GM19099 (cell line): ENCODE results near the gene HLA-B.

ENCODE experiments used
- POLR2A ChIP-seq: IDR thresholded peaks from 3 replicates; pipeline ENCODE4 v1.6.1; 2011; ENCODE audit warnings: low read depth; ENCODE audit not compliant: insufficient read length; ENCODE audit errors: extremely low read depth

HLA-B gene

GRCh38 chr6:31354864-31355582 is 2.0 kb downstream of the HLA-B start:
- TF ChIP-seq POLR2A: no peak

DNA sequence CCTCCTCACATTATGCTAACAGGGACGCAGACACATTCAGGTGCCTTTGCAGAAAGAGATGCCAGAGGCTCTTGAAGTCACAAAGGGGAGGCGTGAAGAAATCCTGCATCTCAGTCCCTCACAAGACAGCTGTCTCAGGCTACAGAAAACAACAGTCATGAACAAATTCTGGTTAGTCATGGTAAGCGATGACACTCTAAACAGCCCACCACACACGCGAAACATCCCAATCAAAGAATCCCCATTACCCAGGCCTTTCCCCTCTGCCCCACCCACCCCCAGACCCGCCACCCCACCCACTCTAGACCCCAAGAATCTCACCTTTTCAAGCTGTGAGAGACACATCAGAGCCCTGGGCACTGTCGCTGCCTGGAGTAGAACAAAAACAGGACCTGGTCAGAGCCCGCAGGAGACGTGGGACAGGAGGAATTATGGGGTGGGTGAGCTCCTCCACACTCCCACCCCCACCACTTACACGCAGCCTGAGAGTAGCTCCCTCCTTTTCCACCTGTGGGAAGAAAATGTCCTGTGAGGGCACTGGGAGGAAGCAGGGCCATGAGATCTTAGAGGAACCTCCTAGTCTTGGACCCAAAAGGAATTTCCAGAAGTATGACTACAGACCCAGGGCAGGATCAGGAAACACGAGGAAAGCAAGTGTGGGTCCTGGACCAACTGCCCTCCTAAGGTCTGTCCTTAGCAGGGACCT is 2.7 kb downstream of the HLA-B start:
- no peak for TF ChIP-seq POLR2A

DNA sequence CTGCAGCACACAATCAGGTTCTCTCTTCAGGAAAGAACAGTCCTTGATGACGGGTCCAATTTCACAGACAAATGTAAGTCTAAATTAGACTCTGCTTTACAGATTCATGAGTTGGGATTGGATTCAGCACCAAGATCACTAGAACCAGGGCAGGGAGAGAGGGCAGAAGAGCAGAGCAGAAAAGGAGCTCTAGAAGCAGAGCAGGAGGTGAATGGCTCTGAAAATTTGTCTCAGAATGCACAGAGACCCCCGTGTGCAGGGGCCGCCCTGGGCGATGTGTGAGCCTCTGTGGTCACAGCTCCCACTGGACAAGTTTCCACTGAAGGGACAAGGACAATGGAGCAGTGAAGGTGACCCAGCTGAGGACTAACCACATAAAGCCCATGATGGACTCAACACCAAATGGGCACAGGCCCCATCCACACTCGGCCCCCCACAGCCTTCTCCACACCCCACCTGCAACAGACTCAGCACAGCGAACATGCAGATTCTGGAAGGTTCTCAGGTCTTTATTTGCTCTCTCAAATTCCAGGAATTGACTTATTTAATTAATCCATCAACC is 3.5 kb downstream of the HLA-B start:
- TF ChIP-seq POLR2A: no peak

DNA sequence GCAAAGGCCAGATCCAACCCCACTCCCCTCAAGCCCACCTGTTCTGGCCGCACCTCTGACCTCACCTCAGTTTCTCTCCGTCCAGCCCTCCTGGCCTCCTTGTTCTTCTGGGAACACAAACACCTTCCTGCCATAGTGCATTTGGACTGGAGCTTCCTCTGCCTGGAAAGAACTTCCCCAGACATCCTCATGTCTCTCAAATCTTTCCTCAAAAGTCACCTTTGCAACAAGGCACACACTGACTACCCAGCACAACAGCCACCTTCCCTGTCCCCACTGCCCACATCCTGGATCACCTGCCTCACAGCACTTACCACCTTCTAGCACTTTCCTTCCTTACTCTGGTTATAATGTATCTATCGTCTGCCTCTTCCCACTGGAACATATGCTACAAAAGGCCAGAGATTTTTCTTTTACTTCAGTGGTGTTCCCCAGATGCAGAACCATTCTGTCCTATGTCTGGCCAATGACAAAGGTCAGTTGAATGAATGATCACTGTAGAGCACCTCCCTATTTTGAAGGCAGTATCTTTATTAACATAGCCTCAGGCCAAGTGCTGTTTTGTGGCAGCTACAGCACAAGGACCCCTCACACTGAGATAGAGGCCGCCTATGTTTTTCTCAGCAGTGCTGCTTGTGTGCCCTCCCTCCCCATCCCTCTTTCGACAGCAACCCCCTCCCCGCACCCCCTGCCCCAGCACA is 4.1 kb downstream of the HLA-B start:
- TF ChIP-seq POLR2A: peak; percentile 63

GRCh38 chr6:31352310-31352682 is 4.7 kb downstream of the HLA-B start:
- TF ChIP-seq POLR2A: no peak

- TF ChIP-seq POLR2A: peak; percentile 29
These were observed 5.3 kb downstream of the HLA-B start for GRCh38 chr6:31351401-31352309.

- peak; percentile 11 for TF ChIP-seq POLR2A
These were observed 6.0 kb downstream of the HLA-B start for GRCh38 chr6:31351033-31351380.

DNA sequence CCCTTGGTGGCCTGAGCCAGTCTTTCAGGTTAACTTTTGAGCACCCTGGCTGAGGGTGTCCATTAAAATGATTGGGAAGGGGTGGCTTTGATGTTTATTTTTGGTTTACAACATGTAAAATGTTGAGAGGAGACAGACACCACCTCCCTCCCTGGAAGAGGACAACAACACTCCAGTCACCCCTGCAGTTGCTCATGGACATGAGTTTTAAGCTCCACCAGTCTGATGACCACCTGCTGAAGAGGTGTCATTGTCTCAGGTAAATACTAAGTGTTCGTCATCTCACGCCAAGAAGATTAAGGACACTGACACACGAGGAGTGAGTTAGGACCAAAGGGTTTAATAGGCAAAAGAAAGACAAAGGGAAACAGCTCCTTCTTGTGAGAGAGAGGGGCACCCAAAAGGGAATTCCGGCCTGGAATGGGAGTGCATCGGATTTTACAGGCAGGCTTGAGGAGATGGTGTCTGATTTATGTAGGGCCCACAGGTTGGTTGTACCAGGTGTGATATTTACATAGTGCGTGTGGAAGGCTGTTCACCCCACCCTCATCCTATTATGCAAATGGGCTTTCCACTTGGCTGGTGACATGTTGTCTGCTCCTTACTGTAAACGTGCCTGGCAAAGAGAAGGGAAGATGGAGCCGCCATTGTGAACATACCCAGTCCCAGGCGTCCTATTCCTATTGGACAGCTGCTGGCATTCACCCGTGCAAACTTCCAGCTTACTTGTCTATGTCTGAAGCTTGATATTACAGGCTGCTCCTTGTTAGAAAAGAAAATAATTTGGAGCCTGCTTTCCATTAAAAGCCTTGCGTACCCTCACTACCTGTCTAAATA is 6.6 kb downstream of the HLA-B start:
- no peak for TF ChIP-seq POLR2A

DNA sequence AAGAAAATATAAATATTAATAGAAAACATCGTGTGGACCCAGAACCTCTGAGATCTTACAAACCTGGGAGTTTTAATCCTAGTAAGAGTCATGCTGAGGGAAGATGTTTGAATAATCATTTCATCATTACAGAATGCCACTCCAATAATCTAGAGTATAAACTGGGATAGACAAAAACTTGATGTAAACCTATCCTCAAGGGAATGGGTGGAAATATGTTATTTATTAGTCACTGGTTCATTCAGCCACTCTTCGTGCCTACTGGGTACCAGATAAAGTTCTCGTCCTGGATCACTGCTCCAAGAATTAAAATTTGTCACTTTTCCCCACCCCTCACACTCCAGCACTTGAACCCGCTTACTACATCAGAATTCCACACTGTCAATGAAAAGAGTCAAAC is 7.7 kb downstream of the HLA-B start:
- no peak for TF ChIP-seq POLR2A

- TF ChIP-seq POLR2A: no peak
These were observed 11.8 kb downstream of the HLA-B start for GRCh38 chr6:31345026-31345730.

DNA sequence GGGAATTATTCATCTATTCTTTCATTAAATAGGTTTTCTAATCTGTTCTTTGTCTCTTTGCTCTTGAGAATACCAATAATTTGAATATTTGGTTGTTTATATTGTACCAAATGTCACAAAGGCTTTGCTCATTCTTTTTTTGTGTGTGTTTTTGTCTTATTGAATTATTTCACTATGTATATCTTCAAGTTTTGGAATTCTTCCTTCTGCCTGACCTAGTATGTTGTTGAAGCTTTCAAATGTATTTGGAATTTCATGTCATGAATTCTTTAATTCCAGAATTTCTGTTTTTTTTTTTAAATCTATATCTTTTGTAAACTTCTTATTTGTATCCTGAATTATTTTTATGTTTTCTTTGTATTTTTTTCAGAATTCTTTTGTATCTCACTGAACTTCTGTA is 16.8 kb downstream of the HLA-B start:
- TF ChIP-seq POLR2A: no peak

- no peak for TF ChIP-seq POLR2A
These were observed 17.8 kb downstream of the HLA-B start for GRCh38 chr6:31339210-31339609.

- TF ChIP-seq POLR2A: no peak
These were observed 20.0 kb downstream of the HLA-B start for GRCh38 chr6:31336896-31337496.
